ENCODE results near the gene TMA7. TPM values are rescaled to one million over a fixed set of nuclear protein-coding genes. Genes with fewer than 3 reads are reported as not detected.

TMA7 gene
- total and polyA plus RNA-seq, 4 donors = 152 to 985 (median 239) TPM

DNA sequence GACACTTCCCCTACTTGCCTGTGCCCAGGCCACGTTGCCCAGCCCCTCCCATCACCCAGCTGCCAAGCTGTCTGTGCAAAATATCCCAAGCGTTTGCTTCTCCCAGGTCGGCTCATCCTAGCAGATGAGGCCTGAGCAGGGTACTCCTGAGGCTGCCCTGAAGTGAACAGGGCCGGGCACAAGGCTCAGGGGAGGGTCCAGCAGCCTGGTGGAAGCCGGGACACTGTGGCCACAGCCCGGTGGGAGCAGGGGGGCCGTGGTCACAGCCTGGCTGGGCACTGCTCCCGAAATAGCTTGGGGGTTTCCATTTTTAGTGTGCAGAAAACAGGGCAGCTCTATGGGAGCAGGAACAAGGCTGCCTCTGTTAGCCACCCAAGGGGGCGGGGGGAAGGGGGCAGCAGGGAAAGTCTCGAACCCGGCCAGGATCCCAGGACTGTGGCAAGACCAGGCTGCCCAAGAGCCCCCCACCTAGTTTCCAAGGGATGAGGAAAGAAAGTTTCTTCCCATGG is 13.6 kb upstream of the TMA7 start:
- Histone ChIP-seq H3K27ac (ENCODE audit: low read depth in 1 of 2, low read length in 1 of 2) (peak overlapping the region; percentile 44 to 47), H3K36me3 (ENCODE audit: control insufficient read depth in 4 of 4, insufficient read depth in 4 of 4, low read length in 4 of 4) (peaks cover 0 to 9% (median 2%) of the 10 kb centered on the region in 4 donors), H3K4me3 (no peak overlapping the region), H3K4me1 (ENCODE audit: control insufficient read depth in 5 of 5, insufficient read depth in 5 of 5, low read length in 5 of 5) (peaks cover 0 to 49% (median 24%) of the 10 kb centered on the region in 5 donors), H3K9me3 (ENCODE audit: control insufficient read depth in 4 of 4, insufficient read depth in 3 of 4, low read length in 3 of 4) (no peaks in the 10 kb centered on the region), H3K9ac (ENCODE audit: insufficient read depth in 1 of 2, low read length in 2 of 2) (peak overlapping the region in 1 of 2 donors; percentile 58), H3K27me3 (ENCODE audit: control insufficient read depth in 3 of 3, insufficient read depth in 3 of 3, low read length in 2 of 3) (no peaks in the 10 kb centered on the region)
- 58 to 62% methylated on average over 11 of the region's 11 CpGs for WGBS, 2 donors
- no peak for TF ChIP-seq CTCF (IDR thresholded peaks at IDR 0.05; ENCODE audit: control extremely low read depth, extremely low read depth)
- ATAC-seq (ENCODE audit: insufficient read depth, low FRiP score) (no peak), DNase-seq (no peak)

DNA sequence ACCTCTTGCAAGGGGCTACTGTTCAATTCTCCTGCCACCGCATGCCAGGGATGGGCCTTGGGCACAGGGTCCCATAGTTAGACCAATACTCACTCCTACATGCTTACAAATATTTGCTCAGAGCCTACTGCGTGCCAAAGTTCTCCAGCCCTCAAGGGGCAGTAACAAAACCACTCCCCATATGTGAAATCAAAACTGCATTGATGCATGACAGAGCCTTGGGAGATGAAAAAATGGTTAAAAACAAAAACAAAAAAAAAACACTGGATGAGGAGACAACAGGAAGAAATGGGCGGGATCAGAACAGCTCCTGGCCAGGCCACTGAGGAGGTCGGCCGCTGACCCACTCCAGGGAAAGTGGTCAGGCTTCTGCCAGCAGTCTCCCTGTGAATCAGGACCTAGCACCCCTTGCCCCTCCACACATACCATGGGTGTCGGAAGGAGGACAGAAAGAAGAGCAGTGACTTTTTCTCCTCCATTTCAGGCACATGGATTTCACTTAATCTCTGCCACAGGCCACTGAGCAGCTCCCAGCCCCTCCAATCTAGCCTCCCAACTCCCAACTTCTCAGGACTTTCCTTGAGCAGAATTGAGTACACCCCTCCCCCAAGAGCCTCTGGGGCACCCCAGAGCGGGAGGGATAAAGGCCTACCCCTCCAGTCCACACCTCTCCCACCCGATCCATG is 13.0 kb upstream of the TMA7 start:
- H3K27me3 ChIP-seq (ENCODE audit: control insufficient read depth in 3 of 3, insufficient read depth in 3 of 3, low read length in 2 of 3) = no peaks in the 10 kb centered on the region
- H3K36me3 ChIP-seq (ENCODE audit: control insufficient read depth in 4 of 4, insufficient read depth in 4 of 4, low read length in 4 of 4) = peaks cover 0 to 9% (median 2%) of the 10 kb centered on the region in 4 donors
- peaks cover 0 to 49% (median 24%) of the 10 kb centered on the region in 5 donors for H3K4me1 ChIP-seq (ENCODE audit: control insufficient read depth in 5 of 5, insufficient read depth in 5 of 5, low read length in 5 of 5)
- ATAC-seq (ENCODE audit: insufficient read depth, low FRiP score) (no peak), DNase-seq (no peak)
- no peak overlapping the region for H3K4me3 ChIP-seq
- TF ChIP-seq CTCF (IDR thresholded peaks at IDR 0.05; ENCODE audit: control extremely low read depth, extremely low read depth) = no peak
- H3K27ac ChIP-seq (ENCODE audit: low read depth in 1 of 2, low read length in 1 of 2) = peak overlapping the region; percentile 44 to 47
- WGBS, 2 donors = 56 to 80% methylated on average over 8 of the region's 8 CpGs
- H3K9me3 ChIP-seq (ENCODE audit: control insufficient read depth in 4 of 4, insufficient read depth in 3 of 4, low read length in 3 of 4) = no peaks in the 10 kb centered on the region
- H3K9ac ChIP-seq (ENCODE audit: insufficient read depth in 1 of 2, low read length in 2 of 2) = no peak overlapping the region

DNA sequence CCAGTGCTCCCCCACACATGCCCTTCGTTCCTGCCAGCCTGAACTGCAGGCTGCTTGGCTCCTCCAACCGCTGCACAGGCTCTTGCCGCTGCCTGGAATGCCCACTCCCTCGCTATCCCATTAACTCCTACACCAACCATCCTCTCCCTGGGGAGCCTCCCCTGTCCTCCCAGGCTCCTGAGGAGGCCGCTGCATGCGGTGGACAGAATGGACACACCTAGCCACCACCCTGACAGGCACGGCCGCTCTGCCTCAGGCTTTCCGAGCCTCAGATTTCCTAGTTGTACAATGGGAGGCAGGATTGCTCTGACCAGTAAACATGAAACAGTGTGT is 12.5 kb upstream of the TMA7 start:
- Histone ChIP-seq H3K4me1 (ENCODE audit: control insufficient read depth in 5 of 5, insufficient read depth in 5 of 5, low read length in 5 of 5) (peaks cover 0 to 49% (median 24%) of the 10 kb centered on the region in 5 donors), H3K9ac (ENCODE audit: insufficient read depth in 1 of 2, low read length in 2 of 2) (peak overlapping the region in 1 of 2 donors; percentile 75), H3K36me3 (ENCODE audit: control insufficient read depth in 4 of 4, insufficient read depth in 4 of 4, low read length in 4 of 4) (peaks cover 0 to 12% (median 7%) of the 10 kb centered on the region in 4 donors), H3K27ac (ENCODE audit: low read depth in 1 of 2, low read length in 1 of 2) (peak overlapping the region; percentile 42 to 95), H3K4me3 (no peak overlapping the region), H3K9me3 (ENCODE audit: control insufficient read depth in 4 of 4, insufficient read depth in 3 of 4, low read length in 3 of 4) (no peaks in the 10 kb centered on the region), H3K27me3 (ENCODE audit: control insufficient read depth in 3 of 3, insufficient read depth in 3 of 3, low read length in 2 of 3) (no peaks in the 10 kb centered on the region)
- ATAC-seq (ENCODE audit: insufficient read depth, low FRiP score) (no peak), DNase-seq (no peak)
- WGBS, 2 donors = 72 to 94% methylated on average over 9 of the region's 9 CpGs
- no peak for TF ChIP-seq CTCF (IDR thresholded peaks at IDR 0.05; ENCODE audit: control extremely low read depth, extremely low read depth)
